Measurements from ENCODE around the gene SND1.

Gene SND1

GRCh38 chr7:127705461-127705959, 53.5 kb downstream of the SND1 start:
- Histone ChIP-seq H3K9me3 (ENCODE audit: control insufficient read depth, low read length) (no peaks in the 10 kb centered on the region), H3K4ac (ENCODE audit: low read depth in 1 of 2, low read length in 2 of 2) (no peak overlapping the region), H2BK12ac (ENCODE audit: low read length in 2 of 2) (no peak overlapping the region), H3K4me3 (ENCODE audit: insufficient read depth in 1 of 2, low read depth in 1 of 2, low read length in 2 of 2) (no peak overlapping the region), H4K8ac (ENCODE audit: low read length) (no peak overlapping the region), H3K4me1 (ENCODE audit: control insufficient read depth, insufficient read depth, low read depth, low read length) (peaks cover 2% of the 10 kb centered on the region), H3K18ac (ENCODE audit: low read depth in 1 of 2, low read length in 2 of 2) (no peak overlapping the region), H4K91ac (ENCODE audit: low read length) (no peak overlapping the region), H3K14ac (ENCODE audit: low read length in 2 of 2) (no peak overlapping the region), H3K27me3 (ENCODE audit: control insufficient read depth in 1 of 2, insufficient read depth in 1 of 2, low read length in 2 of 2) (no peaks in the 10 kb centered on the region), H2BK15ac (ENCODE audit: low read depth, poor library complexity, severe bottlenecking) (no peak overlapping the region), H3K27ac (ENCODE audit: low read length, poor library complexity, severe bottlenecking) (no peak overlapping the region), H2AK5ac (ENCODE audit: low read length, severe bottlenecking) (no peak overlapping the region), H2BK120ac (ENCODE audit: low read depth, low read length) (no peak overlapping the region), H3K79me1 (replicated peaks; ENCODE audit: low read length, poor library complexity, severe bottlenecking) (peaks cover 14% of the 10 kb centered on the region), H3K23ac (ENCODE audit: low read length in 2 of 2) (no peak overlapping the region), H3K9ac (ENCODE audit: low read length) (no peak overlapping the region), H2BK5ac (ENCODE audit: low read depth, low read length, poor library complexity, severe bottlenecking) (no peak overlapping the region), H3K4me2 (ENCODE audit: low read length, poor library complexity, severe bottlenecking) (no peak overlapping the region), H2AFZ (ENCODE audit: low read depth, low read length) (no peak overlapping the region), H3K36me3 (ENCODE audit: control insufficient read depth in 1 of 2, insufficient read depth in 2 of 2, low read depth in 1 of 2, low read length in 2 of 2) (peaks cover 16 to 78% of the 10 kb centered on the region in 2 experiments)
- 90% methylated on average over 6 of the region's 6 CpGs for WGBS
- DNase-seq = no peak

- Histone ChIP-seq H3K27me3 (ENCODE audit: control insufficient read depth in 1 of 2, insufficient read depth in 1 of 2, low read length in 2 of 2) (no peaks in the 10 kb centered on the region), H3K4ac (ENCODE audit: low read depth in 1 of 2, low read length in 2 of 2) (no peak overlapping the region), H3K79me1 (replicated peaks; ENCODE audit: low read length, poor library complexity, severe bottlenecking) (peaks cover 17% of the 10 kb centered on the region), H2AK5ac (ENCODE audit: low read length, severe bottlenecking) (no peak overlapping the region), H3K18ac (ENCODE audit: low read depth in 1 of 2, low read length in 2 of 2) (no peak overlapping the region), H2BK120ac (ENCODE audit: low read depth, low read length) (no peak overlapping the region), H3K4me3 (ENCODE audit: insufficient read depth in 1 of 2, low read depth in 1 of 2, low read length in 2 of 2) (no peak overlapping the region), H2BK12ac (ENCODE audit: low read length in 2 of 2) (no peak overlapping the region), H2BK5ac (ENCODE audit: low read depth, low read length, poor library complexity, severe bottlenecking) (no peak overlapping the region), H3K27ac (ENCODE audit: low read length, poor library complexity, severe bottlenecking) (no peak overlapping the region), H4K91ac (ENCODE audit: low read length) (no peak overlapping the region), H3K9me3 (ENCODE audit: control insufficient read depth, low read length) (peaks cover 10% of the 10 kb centered on the region), H4K8ac (ENCODE audit: low read length) (no peak overlapping the region), H2AFZ (ENCODE audit: low read depth, low read length) (no peak overlapping the region), H3K4me2 (ENCODE audit: low read length, poor library complexity, severe bottlenecking) (no peak overlapping the region), H3K23ac (ENCODE audit: low read length in 2 of 2) (no peak overlapping the region), H3K4me1 (ENCODE audit: control insufficient read depth, insufficient read depth, low read depth, low read length) (peaks cover 2% of the 10 kb centered on the region), H3K14ac (ENCODE audit: low read length in 2 of 2) (no peak overlapping the region), H3K36me3 (ENCODE audit: control insufficient read depth in 1 of 2, insufficient read depth in 2 of 2, low read depth in 1 of 2, low read length in 2 of 2) (peaks cover 16 to 78% of the 10 kb centered on the region in 2 experiments), H3K9ac (ENCODE audit: low read length) (no peak overlapping the region), H2BK15ac (ENCODE audit: low read depth, poor library complexity, severe bottlenecking) (no peak overlapping the region)
- DNase-seq = no peak
Observed at GRCh38 chr7:127706766-127707165, 54.8 kb downstream of the SND1 start.

- Histone ChIP-seq H3K4me1 (ENCODE audit: control insufficient read depth, insufficient read depth, low read depth, low read length) (peaks cover 2% of the 10 kb centered on the region), H3K23ac (ENCODE audit: low read length in 2 of 2) (no peak overlapping the region)
- DNase-seq = no peak
Observed at GRCh38 chr7:127708201-127708600, 56.2 kb downstream of the SND1 start.

GRCh38 chr7:127708788-127709187, 56.8 kb downstream of the SND1 start:
- no peak overlapping the region for H3K18ac ChIP-seq (ENCODE audit: low read depth in 1 of 2, low read length in 2 of 2)
- peak overlapping the region; percentile 66 for H3K9ac ChIP-seq (ENCODE audit: low read length)
- H3K4me2 ChIP-seq (ENCODE audit: low read length, poor library complexity, severe bottlenecking) = no peak overlapping the region
- H3K4me1 ChIP-seq (ENCODE audit: control insufficient read depth, insufficient read depth, low read depth, low read length) = peaks cover 3% of the 10 kb centered on the region
- H2AFZ ChIP-seq (ENCODE audit: low read depth, low read length) = no peak overlapping the region
- no peak overlapping the region for H3K4me3 ChIP-seq (ENCODE audit: insufficient read depth in 1 of 2, low read depth in 1 of 2, low read length in 2 of 2)
- peak; percentile 84 for DNase-seq
- H3K9me3 ChIP-seq (ENCODE audit: control insufficient read depth, low read length) = peaks cover 10% of the 10 kb centered on the region
- H3K27me3 ChIP-seq (ENCODE audit: control insufficient read depth in 1 of 2, insufficient read depth in 1 of 2, low read length in 2 of 2) = no peaks in the 10 kb centered on the region
- peaks cover 20% of the 10 kb centered on the region for H3K79me1 ChIP-seq (replicated peaks; ENCODE audit: low read length, poor library complexity, severe bottlenecking)
- no peak overlapping the region for H2BK5ac ChIP-seq (ENCODE audit: low read depth, low read length, poor library complexity, severe bottlenecking)
- H2BK12ac ChIP-seq (ENCODE audit: low read length in 2 of 2) = no peak overlapping the region
- no peak overlapping the region for H2BK120ac ChIP-seq (ENCODE audit: low read depth, low read length)
- H3K36me3 ChIP-seq (ENCODE audit: control insufficient read depth in 1 of 2, insufficient read depth in 2 of 2, low read depth in 1 of 2, low read length in 2 of 2) = peaks cover 14 to 74% of the 10 kb centered on the region in 2 experiments
- no peak overlapping the region for H3K23ac ChIP-seq (ENCODE audit: low read length in 2 of 2)
- H2BK15ac ChIP-seq (ENCODE audit: low read depth, poor library complexity, severe bottlenecking) = no peak overlapping the region
- H4K91ac ChIP-seq (ENCODE audit: low read length) = no peak overlapping the region
- no peak overlapping the region for H3K27ac ChIP-seq (ENCODE audit: low read length, poor library complexity, severe bottlenecking)
- H3K4ac ChIP-seq (ENCODE audit: low read depth in 1 of 2, low read length in 2 of 2) = no peak overlapping the region
- H2AK5ac ChIP-seq (ENCODE audit: low read length, severe bottlenecking) = no peak overlapping the region
- H3K14ac ChIP-seq (ENCODE audit: low read length in 2 of 2) = no peak overlapping the region
- 100% methylated on average over 1 of the region's 1 CpG for WGBS
- no peak overlapping the region for H4K8ac ChIP-seq (ENCODE audit: low read length)

More at GRCh38 chr7:127708201-127708600, 56.2 kb downstream of the SND1 start:
- peaks cover 10% of the 10 kb centered on the region for H3K9me3 ChIP-seq (ENCODE audit: control insufficient read depth, low read length)
- no peak overlapping the region for H3K27ac ChIP-seq (ENCODE audit: low read length, poor library complexity, severe bottlenecking)
- no peak overlapping the region for H2BK120ac ChIP-seq (ENCODE audit: low read depth, low read length)
- no peak overlapping the region for H3K18ac ChIP-seq (ENCODE audit: low read depth in 1 of 2, low read length in 2 of 2)
- H4K91ac ChIP-seq (ENCODE audit: low read length) = no peak overlapping the region
- H2AK5ac ChIP-seq (ENCODE audit: low read length, severe bottlenecking) = no peak overlapping the region
- no peak overlapping the region for H3K4me2 ChIP-seq (ENCODE audit: low read length, poor library complexity, severe bottlenecking)
- H2BK15ac ChIP-seq (ENCODE audit: low read depth, poor library complexity, severe bottlenecking) = no peak overlapping the region
- peaks cover 19% of the 10 kb centered on the region for H3K79me1 ChIP-seq (replicated peaks; ENCODE audit: low read length, poor library complexity, severe bottlenecking)
- no peak overlapping the region for H2BK5ac ChIP-seq (ENCODE audit: low read depth, low read length, poor library complexity, severe bottlenecking)
- H2AFZ ChIP-seq (ENCODE audit: low read depth, low read length) = no peak overlapping the region
- H3K36me3 ChIP-seq (ENCODE audit: control insufficient read depth in 1 of 2, insufficient read depth in 2 of 2, low read depth in 1 of 2, low read length in 2 of 2) = peaks cover 15 to 78% of the 10 kb centered on the region in 2 experiments
- no peak overlapping the region for H3K4me3 ChIP-seq (ENCODE audit: insufficient read depth in 1 of 2, low read depth in 1 of 2, low read length in 2 of 2)
- peak overlapping the region; percentile 66 for H3K9ac ChIP-seq (ENCODE audit: low read length)
- no peak overlapping the region for H3K14ac ChIP-seq (ENCODE audit: low read length in 2 of 2)
- H3K27me3 ChIP-seq (ENCODE audit: control insufficient read depth in 1 of 2, insufficient read depth in 1 of 2, low read length in 2 of 2) = no peaks in the 10 kb centered on the region
- no peak overlapping the region for H2BK12ac ChIP-seq (ENCODE audit: low read length in 2 of 2)
- H3K4ac ChIP-seq (ENCODE audit: low read depth in 1 of 2, low read length in 2 of 2) = no peak overlapping the region
- 100% methylated on average over 1 of the region's 1 CpG for WGBS
- H4K8ac ChIP-seq (ENCODE audit: low read length) = no peak overlapping the region
